K562 (cell line): Measurements from ENCODE around the gene ID2. TPM values are rescaled to one million over a fixed set of nuclear protein-coding genes. Genes with fewer than 3 reads are reported as not detected.

ENCODE experiments used
- ATAC-seq: fragments of 200-7000 bp; cut with Tn5 transposase; 3 replicates; pipeline ENCODE4 v1.9.1; 2020; ENCODE audit warnings: moderate library complexity
- BruUV-seq: library from RNA; stranded (reverse); fragments of 400-500 nt; replicated peaks from 2 replicates; lab custom pipeline; 2021; lab: Mats Ljungman, UMichigan
- CTCF ChIA-PET: fragments of 300-600 bp; formaldehyde crosslinking; extraction: SDS; loops from one replicate; lab custom pipeline; 2021; ENCODE audit warnings: low intra/inter-chr PET ratio; lab: Yijun Ruan, JAX
- POLR2A ChIA-PET: fragments of 300-600, 350-650 bp; sonication (Branson Sonifier 250); formaldehyde crosslinking; extraction: SDS; loops from one replicate; lab custom pipeline; 2021; ENCODE audit warnings: antibody characterized with exemption, inconsistent platforms; lab: Yijun Ruan, JAX
- DNase-seq, 4 experiments: peaks; one replicate each; pipeline versions ENCODE4 v3.0.0 to v3.0.0-alpha.2; 2011 to 2018; ENCODE audit warnings: low spot score in 3 of 4, mixed read lengths in 3 of 4; ENCODE audit errors: extremely low read depth in 1 of 4
- FAIRE-seq: peaks from 2 replicates; lab custom pipeline; 2011; peaks lifted over from hg19 to GRCh38; lab: Jason Lieb, UNC
- H2AFZ ChIP-seq: 2 replicates; pipeline ENCODE4 v1.6.0; 2011; ENCODE audit warnings: low read depth, low read length, control low read depth, inconsistent platforms
- H3K27ac ChIP-seq: fragments of 200-600 bp; 3 replicates; pipeline ENCODE4 v1.8.0; 2011; ENCODE audit warnings: low read depth, mild to moderate bottlenecking, control low read depth, inconsistent platforms, low read length, moderate library complexity, mixed read lengths; ENCODE audit errors: extremely low read depth
- H3K27me3 ChIP-seq, 2 experiments: fragments of 300-600 bp in 1 of 2; 2 replicates in 1 of 2; 3 replicates in 1 of 2; pipeline versions ENCODE4 v1.6.0 to v1.8.0; 2011; ENCODE audit warnings: inconsistent platforms in 2 of 2, low read length in 2 of 2, mild to moderate bottlenecking in 1 of 2, mixed read lengths in 1 of 2, moderate library complexity in 1 of 2; ENCODE audit not compliant: control insufficient read depth in 2 of 2, insufficient read depth in 2 of 2
- H3K36me3 ChIP-seq: fragments of 300-600 bp; 3 replicates; pipeline ENCODE4 v1.8.0; 2011; ENCODE audit warnings: mild to moderate bottlenecking, low read length, inconsistent platforms; ENCODE audit not compliant: control insufficient read depth, insufficient read depth
- H3K4me1 ChIP-seq, 2 experiments: fragments of 200-600 bp in 1 of 2; replicated peaks in 1 of 2; 2 replicates in 1 of 2; 3 replicates in 1 of 2; pipeline versions ENCODE4 v1.5.1 to v1.8.0; 2011; ENCODE audit warnings: inconsistent platforms in 2 of 2, low read length in 2 of 2, mild to moderate bottlenecking in 1 of 2, mixed read lengths in 1 of 2, moderate library complexity in 1 of 2; ENCODE audit not compliant: control insufficient read depth in 2 of 2, insufficient read depth in 2 of 2
- H3K4me2 ChIP-seq: 2 replicates; pipeline ENCODE4 v1.6.1; 2011; ENCODE audit warnings: low read length, control low read depth, inconsistent platforms, mixed read lengths; ENCODE audit not compliant: insufficient read depth
- H3K4me3 ChIP-seq: fragments of 200-600 bp; sonication (generic), shearing (Covaris generic); 2 replicates; pipeline ENCODE4 v1.5.1; 2016; ENCODE audit warnings: control low read depth, inconsistent platforms
- H3K79me2 ChIP-seq: fragments of 200-600 bp; 3 replicates; pipeline ENCODE4 v1.8.0; 2011; ENCODE audit warnings: low read length, inconsistent platforms; ENCODE audit not compliant: control insufficient read depth, insufficient read depth
- H3K9ac ChIP-seq, 2 experiments: 2 replicates each; pipeline versions ENCODE4 v1.6.0 to v1.6.1; 2011; ENCODE audit warnings: low read depth in 2 of 2, low read length in 2 of 2, control low read depth in 1 of 2, inconsistent platforms in 1 of 2, mild to moderate bottlenecking in 1 of 2, mixed read lengths in 1 of 2; ENCODE audit not compliant: insufficient read depth in 1 of 2
- H3K9me1 ChIP-seq: one replicate; pipeline ENCODE4 v1.6.0; 2011; ENCODE audit warnings: inconsistent platforms, mild to moderate bottlenecking, low read length, moderate library complexity; ENCODE audit not compliant: control insufficient read depth, insufficient read depth
- H3K9me3 ChIP-seq: replicated peaks from 2 replicates; pipeline ENCODE4 v1.5.1; 2011; ENCODE audit warnings: low read depth, low read length, inconsistent platforms; ENCODE audit not compliant: control insufficient read depth, insufficient read depth
- H4K20me1 ChIP-seq: replicated peaks from 2 replicates; pipeline ENCODE4 v1.6.1; 2011; ENCODE audit warnings: low read length, inconsistent platforms, mixed read lengths; ENCODE audit not compliant: control insufficient read depth, insufficient read depth
- HCFC1 ChIP-seq: IDR thresholded peaks from 2 replicates; pipeline ENCODE4 v1.6.1; 2012; ENCODE audit warnings: low read depth, low read length, improper control_type of control experiment
- ILK ChIP-seq: fragments of 450-650 bp; IDR thresholded peaks from 2 replicates; pipeline ENCODE4 v1.6.1; 2016; ENCODE audit warnings: missing genetic modification characterization, low read depth, mild to moderate bottlenecking, missing compliant biosample characterization, moderate library complexity, borderline replicate concordance
- JUND ChIP-seq, 2 experiments: IDR thresholded peaks; 2 replicates in 1 of 2; 3 replicates in 1 of 2; pipeline ENCODE4 v1.6.1; 2011; ENCODE audit warnings: borderline replicate concordance in 2 of 2, low read depth in 2 of 2, low read length in 2 of 2, improper control_type of control experiment in 1 of 2, missing biosample characterization in 1 of 2, missing genetic modification characterization in 1 of 2, missing genetic modification reagents in 1 of 2
- POLR2B ChIP-seq: fragments of 450-650 bp; IDR thresholded peaks from 2 replicates; pipeline ENCODE4 v1.6.1; 2018; ENCODE audit warnings: low read depth; ENCODE audit not compliant: partially characterized antibody
- SAP30 ChIP-seq: fragments of 200-600 bp; sonication (generic); IDR thresholded peaks from 2 replicates; pipeline ENCODE4 v1.6.1; 2012; ENCODE audit warnings: borderline replicate concordance, low read depth, mild to moderate bottlenecking, moderate library complexity, low read length, control low read depth, inconsistent platforms; ENCODE audit not compliant: insufficient read depth, poor library complexity, severe bottlenecking
- ZNF133 ChIP-seq: fragments of 250-450 bp; sonication (Bioruptor Pico); IDR thresholded peaks from 2 replicates; pipeline ENCODE4 v1.4.0; 2020; ENCODE audit warnings: mild to moderate bottlenecking
- ZNF583 ChIP-seq: fragments of 250-450 bp; sonication (Bioruptor Pico); IDR thresholded peaks from 2 replicates; pipeline ENCODE4 v1.4.0; 2020
- WGBS: fragments of 100-300 bp; shearing (Covaris generic); methylation state at CpG from one replicate; pipeline ENCODE4 v1.1.6; 2016; ENCODE audit warnings: low coverage, mixed read lengths; ENCODE audit not compliant: insufficient coverage; ENCODE audit errors: missing lambda C conversion rate; 5-methylcytosine and 5-hydroxymethylcytosine counted together
- in situ Hi-C: fragments of 300-500 bp; cut with MboI; formaldehyde crosslinking; loops from 4 replicates; pipeline ENCODE4 v1.15.0; 2018; ENCODE audit warnings: inconsistent platforms, mixed read lengths
- intact Hi-C: fragments of 100-400 bp; cut with micrococcal nuclease; formaldehyde crosslinking; loops from 2 replicates; pipeline ENCODE4 v1.14.2; 2022
- polyA plus RNA-seq, 8 experiments: library from polyadenylated mRNA; depleted of rRNA in 4 of 8; stranded (reverse) in 5 of 8; unstranded in 3 of 8; fragments of >200 nt; fragmentation: Nextera tagmentation in 2 of 8; fragmentation: Illumina TruSeq in 1 of 8; extraction: Ambion mirVana in 2 of 8; extraction: Trizol in 1 of 8; gene quantifications; 2 replicates each; pipeline versions ENCODE4 v1.2.1 to v1.2.3, GENCODE V29; 2011 to 2014; ENCODE audit warnings: inconsistent platforms in 1 of 8, missing spikeins in 1 of 8
- total RNA-seq, 7 experiments: library from RNA; depleted of rRNA in 6 of 7; stranded (reverse); fragments of >200 nt in 6 of 7; fragmentation: Illumina TruSeq in 2 of 7; extraction: Trizol in 2 of 7; gene quantifications; 2 replicates each; pipeline versions ENCODE4 v1.2.1 to v1.2.3, GENCODE V29; 2011 to 2021; ENCODE audit warnings: low replicate concordance in 1 of 7
- TF ChIP-seq, protein P1 (sequence below): fragments of 200-600 bp; sonication (generic); IDR thresholded peaks from one replicate; pipeline ENCODE4 v1.6.1; 2012; ENCODE audit warnings: mild to moderate bottlenecking, low read depth, low read length, inconsistent platforms

Gene ID2
- total and polyA plus RNA-seq, 9 of the 15 experiments (the other 6 are each of a cell fraction or from before 2014, with no cell fraction given), result 8.0 to 35.7 (median 16.6) TPM

DNA sequence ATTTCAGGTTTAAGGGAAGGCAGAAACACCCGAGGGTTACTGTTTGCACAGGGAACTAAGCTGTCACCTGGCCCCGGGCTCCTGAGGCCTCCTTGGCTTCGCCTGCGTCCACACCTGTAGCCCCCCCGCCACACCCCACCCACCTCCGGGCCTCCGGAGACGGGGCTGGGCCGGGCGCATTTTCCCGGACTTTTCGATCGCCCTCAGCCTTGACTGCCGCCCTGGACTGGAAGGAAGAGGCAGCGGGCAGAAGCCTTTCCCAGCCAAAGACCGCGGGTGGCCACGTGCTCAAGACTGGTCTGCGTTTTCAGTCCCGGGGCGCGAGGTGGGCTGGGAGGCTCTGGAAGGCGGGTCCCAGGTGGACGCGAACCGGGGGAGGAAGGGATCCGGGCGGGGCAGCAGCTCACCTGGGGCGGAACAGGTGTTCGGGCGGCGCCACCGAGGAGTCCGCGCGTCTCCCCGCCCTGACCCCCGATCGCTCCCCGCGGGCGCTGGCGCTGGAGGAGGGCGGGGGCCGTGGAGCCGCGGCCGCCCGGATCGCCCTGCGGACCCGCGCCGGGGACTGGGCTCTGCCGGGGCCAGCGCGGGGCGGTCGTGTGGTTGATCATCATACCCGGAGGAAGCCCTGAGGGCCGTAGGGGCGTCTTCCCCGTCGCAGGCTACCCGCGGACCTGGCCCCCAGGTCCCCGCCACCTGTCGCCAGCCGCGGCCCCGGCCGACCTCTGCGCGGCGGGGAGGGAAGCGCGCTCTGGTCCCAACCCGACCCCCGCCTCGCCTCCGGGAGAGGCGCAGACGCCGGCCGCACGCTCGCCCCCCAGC is 3.2 kb downstream of the ID2 start:
- peak overlapping the region; percentile 73 to 91 for H3K9ac ChIP-seq
- H3K4me2 ChIP-seq, result peak overlapping the region; percentile 71
- H3K4me1 ChIP-seq, result peaks cover 20 to 27% of the 10 kb centered on the region in 2 experiments
- WGBS, result 5% methylated on average over 70 of the region's 87 CpGs
- peak overlapping the region; percentile 60 for H3K4me3 ChIP-seq
- in situ Hi-C loops, result loop anchor here (5.0 to 25.0 kb wide), 5 partner anchors 158 to 1598 kb away; no protein-coding TSS in a partner anchor
- no peaks in the 10 kb centered on the region; the same call in 1 of the 2 replicates for H3K9me3 ChIP-seq
- H4K20me1 ChIP-seq, result peaks cover 6% of the 10 kb centered on the region
- no TSS peak for BruUV-seq
- H2AFZ ChIP-seq, result peak overlapping the region; percentile 87
- FAIRE-seq, result no peak
- no peaks in the 10 kb centered on the region for H3K27me3 ChIP-seq
- intact Hi-C loops, result loop anchor here (2.0 to 10.0 kb wide), 5 partner anchors 40 to 1590 kb away; no protein-coding TSS in a partner anchor
- CTCF ChIA-PET, result interaction anchor here (0.7 to 2.7 kb wide), 3 partner anchors 140 to 1261 kb away, joined by 3 to 41 read pairs (median 4); no protein-coding TSS in a partner anchor
- H3K27ac ChIP-seq, result peak overlapping the region; percentile 70
- H3K79me2 ChIP-seq, result peaks cover 20% of the 10 kb centered on the region
- peak; percentile 42 to 56 (median 48) for DNase-seq
- POLR2A ChIA-PET, result interaction anchor here (0.6 to 1.3 kb wide), 12 partner anchors 8 to 377 kb away, joined by 3 to 13 read pairs (median 4); no protein-coding TSS in a partner anchor
- H3K9me1 ChIP-seq, result no peaks in the 10 kb centered on the region
- no peaks in the 10 kb centered on the region for H3K36me3 ChIP-seq
- ATAC-seq, result peak; percentile 19
- TF ChIP-seq HCFC1 (no peak), POLR2B (no peak), ZNF133 (no peak), JUND (IDR thresholded peaks at IDR 0.05; ENCODE audit: borderline replicate concordance, low read depth, low read length) (no peak), JUND (tag; IDR thresholded peaks at IDR 0.05; ENCODE audit: borderline replicate concordance, low read depth, low read length) (no peak), ZNF583 (CRISPR knock-in tag) (peak; percentile 32; the same call in 1 of the 2 replicates), SAP30 (peak; percentile 39), ILK (tag) (no peak)
- TF ChIP-seq, protein P1, sequence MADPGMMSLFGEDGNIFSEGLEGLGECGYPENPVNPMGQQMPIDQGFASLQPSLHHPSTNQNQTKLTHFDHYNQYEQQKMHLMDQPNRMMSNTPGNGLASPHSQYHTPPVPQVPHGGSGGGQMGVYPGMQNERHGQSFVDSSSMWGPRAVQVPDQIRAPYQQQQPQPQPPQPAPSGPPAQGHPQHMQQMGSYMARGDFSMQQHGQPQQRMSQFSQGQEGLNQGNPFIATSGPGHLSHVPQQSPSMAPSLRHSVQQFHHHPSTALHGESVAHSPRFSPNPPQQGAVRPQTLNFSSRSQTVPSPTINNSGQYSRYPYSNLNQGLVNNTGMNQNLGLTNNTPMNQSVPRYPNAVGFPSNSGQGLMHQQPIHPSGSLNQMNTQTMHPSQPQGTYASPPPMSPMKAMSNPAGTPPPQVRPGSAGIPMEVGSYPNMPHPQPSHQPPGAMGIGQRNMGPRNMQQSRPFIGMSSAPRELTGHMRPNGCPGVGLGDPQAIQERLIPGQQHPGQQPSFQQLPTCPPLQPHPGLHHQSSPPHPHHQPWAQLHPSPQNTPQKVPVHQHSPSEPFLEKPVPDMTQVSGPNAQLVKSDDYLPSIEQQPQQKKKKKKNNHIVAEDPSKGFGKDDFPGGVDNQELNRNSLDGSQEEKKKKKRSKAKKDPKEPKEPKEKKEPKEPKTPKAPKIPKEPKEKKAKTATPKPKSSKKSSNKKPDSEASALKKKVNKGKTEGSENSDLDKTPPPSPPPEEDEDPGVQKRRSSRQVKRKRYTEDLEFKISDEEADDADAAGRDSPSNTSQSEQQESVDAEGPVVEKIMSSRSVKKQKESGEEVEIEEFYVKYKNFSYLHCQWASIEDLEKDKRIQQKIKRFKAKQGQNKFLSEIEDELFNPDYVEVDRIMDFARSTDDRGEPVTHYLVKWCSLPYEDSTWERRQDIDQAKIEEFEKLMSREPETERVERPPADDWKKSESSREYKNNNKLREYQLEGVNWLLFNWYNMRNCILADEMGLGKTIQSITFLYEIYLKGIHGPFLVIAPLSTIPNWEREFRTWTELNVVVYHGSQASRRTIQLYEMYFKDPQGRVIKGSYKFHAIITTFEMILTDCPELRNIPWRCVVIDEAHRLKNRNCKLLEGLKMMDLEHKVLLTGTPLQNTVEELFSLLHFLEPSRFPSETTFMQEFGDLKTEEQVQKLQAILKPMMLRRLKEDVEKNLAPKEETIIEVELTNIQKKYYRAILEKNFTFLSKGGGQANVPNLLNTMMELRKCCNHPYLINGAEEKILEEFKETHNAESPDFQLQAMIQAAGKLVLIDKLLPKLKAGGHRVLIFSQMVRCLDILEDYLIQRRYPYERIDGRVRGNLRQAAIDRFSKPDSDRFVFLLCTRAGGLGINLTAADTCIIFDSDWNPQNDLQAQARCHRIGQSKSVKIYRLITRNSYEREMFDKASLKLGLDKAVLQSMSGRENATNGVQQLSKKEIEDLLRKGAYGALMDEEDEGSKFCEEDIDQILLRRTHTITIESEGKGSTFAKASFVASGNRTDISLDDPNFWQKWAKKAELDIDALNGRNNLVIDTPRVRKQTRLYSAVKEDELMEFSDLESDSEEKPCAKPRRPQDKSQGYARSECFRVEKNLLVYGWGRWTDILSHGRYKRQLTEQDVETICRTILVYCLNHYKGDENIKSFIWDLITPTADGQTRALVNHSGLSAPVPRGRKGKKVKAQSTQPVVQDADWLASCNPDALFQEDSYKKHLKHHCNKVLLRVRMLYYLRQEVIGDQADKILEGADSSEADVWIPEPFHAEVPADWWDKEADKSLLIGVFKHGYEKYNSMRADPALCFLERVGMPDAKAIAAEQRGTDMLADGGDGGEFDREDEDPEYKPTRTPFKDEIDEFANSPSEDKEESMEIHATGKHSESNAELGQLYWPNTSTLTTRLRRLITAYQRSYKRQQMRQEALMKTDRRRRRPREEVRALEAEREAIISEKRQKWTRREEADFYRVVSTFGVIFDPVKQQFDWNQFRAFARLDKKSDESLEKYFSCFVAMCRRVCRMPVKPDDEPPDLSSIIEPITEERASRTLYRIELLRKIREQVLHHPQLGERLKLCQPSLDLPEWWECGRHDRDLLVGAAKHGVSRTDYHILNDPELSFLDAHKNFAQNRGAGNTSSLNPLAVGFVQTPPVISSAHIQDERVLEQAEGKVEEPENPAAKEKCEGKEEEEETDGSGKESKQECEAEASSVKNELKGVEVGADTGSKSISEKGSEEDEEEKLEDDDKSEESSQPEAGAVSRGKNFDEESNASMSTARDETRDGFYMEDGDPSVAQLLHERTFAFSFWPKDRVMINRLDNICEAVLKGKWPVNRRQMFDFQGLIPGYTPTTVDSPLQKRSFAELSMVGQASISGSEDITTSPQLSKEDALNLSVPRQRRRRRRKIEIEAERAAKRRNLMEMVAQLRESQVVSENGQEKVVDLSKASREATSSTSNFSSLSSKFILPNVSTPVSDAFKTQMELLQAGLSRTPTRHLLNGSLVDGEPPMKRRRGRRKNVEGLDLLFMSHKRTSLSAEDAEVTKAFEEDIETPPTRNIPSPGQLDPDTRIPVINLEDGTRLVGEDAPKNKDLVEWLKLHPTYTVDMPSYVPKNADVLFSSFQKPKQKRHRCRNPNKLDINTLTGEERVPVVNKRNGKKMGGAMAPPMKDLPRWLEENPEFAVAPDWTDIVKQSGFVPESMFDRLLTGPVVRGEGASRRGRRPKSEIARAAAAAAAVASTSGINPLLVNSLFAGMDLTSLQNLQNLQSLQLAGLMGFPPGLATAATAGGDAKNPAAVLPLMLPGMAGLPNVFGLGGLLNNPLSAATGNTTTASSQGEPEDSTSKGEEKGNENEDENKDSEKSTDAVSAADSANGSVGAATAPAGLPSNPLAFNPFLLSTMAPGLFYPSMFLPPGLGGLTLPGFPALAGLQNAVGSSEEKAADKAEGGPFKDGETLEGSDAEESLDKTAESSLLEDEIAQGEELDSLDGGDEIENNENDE, result no peak
